Measurements from ENCODE around the gene ZCRB1.

GRCh38 chr12:42342028-42342427 lies 16.1 kb upstream of the ZCRB1 start:
- TF ChIP-seq EGR1 (IDR thresholded peaks at IDR 0.05), result no peak
- no peak for TF ChIP-seq RAD21 (IDR thresholded peaks at IDR 0.05; ENCODE audit: low read depth)
- no peak for TF ChIP-seq TAF1 (IDR thresholded peaks at IDR 0.05; ENCODE audit: low read depth)
- no peak for TF ChIP-seq EP300 (IDR thresholded peaks at IDR 0.05; ENCODE audit: borderline replicate concordance)
- TF ChIP-seq CREB1 (IDR thresholded peaks at IDR 0.05; ENCODE audit: low read depth), result no peak
- no peak for TF ChIP-seq TCF12 (IDR thresholded peaks at IDR 0.05; ENCODE audit: low read depth)
- TF ChIP-seq MAX (IDR thresholded peaks at IDR 0.05), result no peak
- TF ChIP-seq CEBPB (IDR thresholded peaks at IDR 0.05), result no peak
- TF ChIP-seq REST (IDR thresholded peaks at IDR 0.05; ENCODE audit: low read depth), result no peak
- no peak for TF ChIP-seq USF1 (IDR thresholded peaks at IDR 0.05)

All from Ishikawa (cell line).